Fibroblast of lung (primary cell): Measurements from ENCODE around the gene ERP44.

Source experiments
- EZH2 ChIP-seq: IDR thresholded peaks from 2 replicates; pipeline ENCODE4 v1.5.1; 2012; ENCODE audit warnings: low read length, control low read depth, mild to moderate bottlenecking; ENCODE audit errors: missing control alignments
- TF ChIP-seq, protein P1 (sequence below), 2 donors: IDR thresholded peaks in 1 of 2; conservative IDR thresholded peaks in 1 of 2; 1 replicate in 1 of 2; 2 replicates in 1 of 2; pipeline ENCODE4 v1.5.1; 2011 to 2012; ENCODE audit warnings: low read length in 2 of 2, control low read depth in 1 of 2, inconsistent platforms in 1 of 2, low read depth in 1 of 2, mild to moderate bottlenecking in 1 of 2

DNA sequence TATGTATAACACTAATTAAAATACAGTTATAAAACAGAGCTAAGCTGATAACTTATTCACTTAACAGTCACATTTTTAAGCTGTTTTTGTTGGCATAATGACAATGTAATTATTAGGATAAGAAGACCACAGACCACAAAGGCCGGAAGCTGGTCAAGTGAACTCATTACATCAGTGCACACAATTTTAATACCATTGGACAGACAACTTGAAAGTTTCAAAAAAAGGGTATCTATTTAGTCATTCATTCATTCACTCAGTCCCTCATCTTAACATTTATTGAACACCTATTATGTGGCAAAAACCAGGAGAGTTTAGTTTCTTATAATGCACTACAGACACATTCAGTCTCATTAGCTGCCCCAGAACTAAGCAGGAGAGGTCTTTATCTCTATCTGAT lies 11.6 kb downstream of the ERP44 start:
- TF ChIP-seq, protein P1, sequence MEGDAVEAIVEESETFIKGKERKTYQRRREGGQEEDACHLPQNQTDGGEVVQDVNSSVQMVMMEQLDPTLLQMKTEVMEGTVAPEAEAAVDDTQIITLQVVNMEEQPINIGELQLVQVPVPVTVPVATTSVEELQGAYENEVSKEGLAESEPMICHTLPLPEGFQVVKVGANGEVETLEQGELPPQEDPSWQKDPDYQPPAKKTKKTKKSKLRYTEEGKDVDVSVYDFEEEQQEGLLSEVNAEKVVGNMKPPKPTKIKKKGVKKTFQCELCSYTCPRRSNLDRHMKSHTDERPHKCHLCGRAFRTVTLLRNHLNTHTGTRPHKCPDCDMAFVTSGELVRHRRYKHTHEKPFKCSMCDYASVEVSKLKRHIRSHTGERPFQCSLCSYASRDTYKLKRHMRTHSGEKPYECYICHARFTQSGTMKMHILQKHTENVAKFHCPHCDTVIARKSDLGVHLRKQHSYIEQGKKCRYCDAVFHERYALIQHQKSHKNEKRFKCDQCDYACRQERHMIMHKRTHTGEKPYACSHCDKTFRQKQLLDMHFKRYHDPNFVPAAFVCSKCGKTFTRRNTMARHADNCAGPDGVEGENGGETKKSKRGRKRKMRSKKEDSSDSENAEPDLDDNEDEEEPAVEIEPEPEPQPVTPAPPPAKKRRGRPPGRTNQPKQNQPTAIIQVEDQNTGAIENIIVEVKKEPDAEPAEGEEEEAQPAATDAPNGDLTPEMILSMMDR (conservative IDR thresholded peaks at IDR 0.05 in 1 of 2, IDR thresholded peaks at IDR 0.05 in 1 of 2; ENCODE audit: low read depth in 1 of 2, low read length in 2 of 2), result no peak
- no peak for TF ChIP-seq EZH2
